Retinal pigment epithelial cell (primary cell): Measurements from ENCODE around the gene OR10AD1.
A peak's percentile ranks its signal among the peaks of the same experiment; 100 is the strongest.

Source experiments
- DNase-seq: peaks from one replicate; pipeline ENCODE4 v3.0.0-alpha.2; 2010; ENCODE audit warnings: low read depth
- H3K4me3 ChIP-seq: 2 replicates; pipeline ENCODE4 v1.5.1; 2011; ENCODE audit warnings: mild to moderate bottlenecking, low read length, control low read depth, moderate library complexity
- CTCF ChIP-seq: conservative IDR thresholded peaks from 2 replicates; pipeline ENCODE4 v1.5.1; 2011; ENCODE audit warnings: low read depth, low read length, control low read depth, inconsistent platforms

The OR10AD1 gene

DNA sequence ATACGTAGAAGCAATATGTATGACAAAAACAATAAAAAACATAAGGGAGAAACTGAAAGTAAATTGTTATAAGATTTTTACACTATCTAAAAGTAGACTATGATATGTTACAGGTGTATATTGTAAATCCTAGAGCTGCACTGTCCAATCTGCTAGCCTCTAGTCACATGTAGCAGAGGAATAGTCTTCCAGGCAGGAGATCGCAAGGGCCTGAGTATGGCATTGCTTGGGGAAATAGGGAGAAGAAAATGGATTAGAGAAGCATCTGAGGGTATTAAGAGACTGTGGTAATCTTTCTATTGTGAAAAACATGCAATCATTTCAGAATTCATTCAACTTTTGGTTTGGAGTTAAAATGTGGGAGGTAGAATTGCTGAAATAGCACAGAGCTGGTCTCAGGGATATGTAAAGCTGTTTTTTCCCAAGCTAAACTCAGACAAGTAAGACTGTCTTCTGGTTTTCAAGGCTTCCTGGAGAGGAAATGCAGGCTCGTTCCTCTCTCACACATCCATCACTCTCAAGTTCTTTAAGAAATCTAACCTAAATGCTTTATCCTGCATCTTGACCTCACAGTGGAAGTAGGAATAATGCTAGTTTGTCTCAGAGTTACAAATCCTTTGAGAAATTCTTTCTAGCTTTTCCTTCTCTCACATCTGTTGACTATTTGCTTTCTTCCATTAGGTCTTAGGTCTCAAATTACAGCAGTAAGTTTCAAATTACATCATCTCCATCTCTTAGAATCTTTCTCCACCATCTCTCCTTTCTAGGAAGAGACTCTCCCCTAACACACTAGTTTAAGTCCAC lies 27.3 kb downstream of the OR10AD1 start:
- no peak for DNase-seq
- no peak for TF ChIP-seq CTCF
- no peak overlapping the region for H3K4me3 ChIP-seq

- no peak for DNase-seq
- TF ChIP-seq CTCF = no peak
- H3K4me3 ChIP-seq = no peak overlapping the region
Observed at GRCh38 chr12:48169011-48169410, 34.1 kb downstream of the OR10AD1 start.

- H3K4me3 ChIP-seq = no peak overlapping the region
- TF ChIP-seq CTCF = peak; percentile 98
- no peak for DNase-seq
Observed at GRCh38 chr12:48165089-48165981, 37.8 kb downstream of the OR10AD1 start.

GRCh38 chr12:48164451-48164850 lies 38.6 kb downstream of the OR10AD1 start:
- no peak for TF ChIP-seq CTCF
- H3K4me3 ChIP-seq = no peak overlapping the region
- no peak for DNase-seq

DNA sequence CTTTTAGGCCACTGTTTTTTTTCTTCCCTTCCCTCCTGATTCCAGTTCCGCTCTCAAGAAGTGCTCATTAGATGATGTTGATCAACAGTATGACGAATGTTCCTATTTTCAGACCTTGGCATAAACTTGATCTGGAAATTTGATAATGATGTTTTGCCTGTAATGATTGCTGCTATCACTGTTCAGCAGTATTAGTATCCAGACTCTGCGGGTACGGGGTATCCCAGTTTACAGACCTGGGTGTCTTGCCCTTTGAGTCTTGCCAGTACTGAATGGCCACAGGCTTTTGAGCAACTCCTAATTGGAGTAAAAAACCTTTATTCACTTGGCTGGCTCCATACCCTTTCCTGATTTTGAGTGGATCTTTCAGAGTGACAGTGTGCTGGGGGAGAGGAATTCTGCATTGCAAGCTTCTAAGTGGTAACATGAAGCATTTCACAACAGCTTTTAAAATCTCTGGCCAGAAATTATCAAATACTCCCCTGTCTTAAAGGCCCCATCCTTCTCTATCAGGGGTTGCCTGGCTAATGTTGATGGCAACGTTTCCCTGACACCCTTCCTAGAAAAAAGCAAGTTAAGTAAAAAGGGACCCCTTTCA lies 39.8 kb downstream of the OR10AD1 start:
- no peak for DNase-seq
- TF ChIP-seq CTCF = no peak
- H3K4me3 ChIP-seq = no peak overlapping the region

DNA sequence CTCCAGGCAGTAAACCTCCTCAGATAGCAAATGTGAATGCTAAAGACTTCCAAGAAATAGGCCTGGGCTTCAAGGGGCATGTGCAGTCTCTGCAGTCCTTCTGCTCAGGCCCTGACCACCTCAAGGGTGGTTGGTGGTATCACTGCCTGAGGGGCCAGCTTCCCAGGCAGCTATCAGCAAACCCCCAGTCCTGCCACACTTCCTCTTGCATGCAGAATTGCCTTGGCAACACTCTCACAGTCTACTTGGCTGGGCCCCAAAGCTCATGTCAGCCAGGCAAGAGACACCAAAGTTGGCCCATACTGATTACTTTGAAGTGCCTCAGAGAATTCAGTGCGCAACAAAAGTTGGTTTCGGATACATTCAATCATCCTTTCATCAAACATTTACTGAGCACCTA lies 42.3 kb downstream of the OR10AD1 start:
- TF ChIP-seq CTCF = no peak
- H3K4me3 ChIP-seq = no peak overlapping the region
- no peak for DNase-seq
